Measurements from ENCODE around the gene OR51B5. TPM values are rescaled to one million over a fixed set of nuclear protein-coding genes. Genes with fewer than 3 reads are reported as not detected.
"Not testable (repeated sequence)": the region's sequence is repeated elsewhere in the genome, so short reads cannot be mapped to it uniquely, and the experiment has no call there.

The OR51B5 gene

DNA sequence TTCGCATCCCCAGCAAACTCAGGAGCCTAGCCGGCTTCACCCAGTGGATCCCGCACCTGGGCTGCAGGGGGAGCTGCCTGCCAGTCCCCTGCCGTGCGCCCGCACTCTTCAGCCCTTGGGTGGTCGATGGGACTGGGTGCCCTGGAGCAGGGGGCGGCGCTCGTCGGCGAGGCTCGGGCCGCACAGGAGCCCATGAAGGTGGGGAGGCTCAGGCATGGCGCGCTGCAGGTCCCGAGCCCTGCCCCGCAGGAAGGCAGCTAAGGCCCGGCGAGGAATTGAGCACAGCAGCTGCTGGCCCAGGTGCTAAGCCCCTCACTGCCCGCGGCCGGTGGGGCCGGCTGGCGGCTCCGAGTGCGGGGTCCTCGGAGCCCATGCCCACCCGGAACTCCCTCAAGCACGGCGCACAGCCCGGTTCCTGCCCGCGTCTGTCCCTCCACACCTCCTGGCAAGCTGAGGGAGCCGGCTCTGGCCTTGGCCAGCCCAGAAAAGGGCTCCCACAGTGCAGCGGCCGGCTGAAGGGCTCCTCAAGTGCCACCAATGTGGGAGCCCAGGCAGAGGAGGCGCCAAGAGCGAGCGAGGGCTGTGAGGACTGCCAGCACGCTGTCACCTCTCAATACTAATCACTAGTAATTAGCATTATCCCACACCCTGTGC, 48.9 kb downstream of the OR51B5 start:
- H3K4ac ChIP-seq (ENCODE audit: low read depth, low read length); H4K5ac ChIP-seq (ENCODE audit: low read length); H3K4me1 ChIP-seq (ENCODE audit: control insufficient read depth, low read depth, low read length); H3K36me3 ChIP-seq (ENCODE audit: control insufficient read depth, insufficient read depth, low read length); H4K8ac ChIP-seq (ENCODE audit: low read depth, low read length); H3K23ac ChIP-seq (ENCODE audit: low read length); H3K79me1 ChIP-seq (ENCODE audit: low read length); H3K9ac ChIP-seq (ENCODE audit: low read length); H3K4me3 ChIP-seq (ENCODE audit: low read length); H3K56ac ChIP-seq (ENCODE audit: low read length); DNase-seq; H2BK120ac ChIP-seq (ENCODE audit: low read depth, low read length); H3K27ac ChIP-seq (ENCODE audit: low read depth, low read length); H3K79me2 ChIP-seq (ENCODE audit: control insufficient read depth, insufficient read depth, low read length); H2BK15ac ChIP-seq (replicated peaks; ENCODE audit: low read depth); H2AK5ac ChIP-seq (ENCODE audit: low read length); H3K4me2 ChIP-seq (ENCODE audit: low read length); H3K27me3 ChIP-seq (ENCODE audit: insufficient read depth, low read length, poor library complexity); H2BK5ac ChIP-seq (ENCODE audit: low read length); H3K18ac ChIP-seq (ENCODE audit: low read length): not testable (repeated sequence)
- WGBS (ENCODE audit: extremely low coverage, insufficient coverage, low lambda C conversion rate): no CpG with 5 or more reads among the region's 41 CpGs

GRCh38 chr11:5293028-5293427, 50.3 kb downstream of the OR51B5 start:
- no peaks in the 10 kb centered on the region for H3K36me3 ChIP-seq (ENCODE audit: control insufficient read depth, insufficient read depth, low read length)
- H3K79me1 ChIP-seq (ENCODE audit: low read length): no peaks in the 10 kb centered on the region
- no peak overlapping the region for H2BK15ac ChIP-seq (replicated peaks; ENCODE audit: low read depth)
- no peak overlapping the region for H2AK5ac ChIP-seq (ENCODE audit: low read length)
- no peak overlapping the region for H3K27ac ChIP-seq (ENCODE audit: low read depth, low read length)
- no peak overlapping the region for H3K9ac ChIP-seq (ENCODE audit: low read length)
- H4K5ac ChIP-seq (ENCODE audit: low read length): no peak overlapping the region
- no peak overlapping the region for H3K4me2 ChIP-seq (ENCODE audit: low read length)
- no peak overlapping the region for H3K18ac ChIP-seq (ENCODE audit: low read length)
- no peak overlapping the region for H2BK5ac ChIP-seq (ENCODE audit: low read length)
- H3K4ac ChIP-seq (ENCODE audit: low read depth, low read length): no peak overlapping the region
- H3K56ac ChIP-seq (ENCODE audit: low read length): no peak overlapping the region
- no peak for DNase-seq
- no peaks in the 10 kb centered on the region for H3K27me3 ChIP-seq (ENCODE audit: insufficient read depth, low read length, poor library complexity)
- no peak overlapping the region for H4K8ac ChIP-seq (ENCODE audit: low read depth, low read length)
- H2BK120ac ChIP-seq (ENCODE audit: low read depth, low read length): no peak overlapping the region
- no peak overlapping the region for H3K4me3 ChIP-seq (ENCODE audit: low read length)
- no CpG with 5 or more reads among the region's 8 CpGs for WGBS (ENCODE audit: extremely low coverage, insufficient coverage, low lambda C conversion rate)
- no peak overlapping the region for H3K23ac ChIP-seq (ENCODE audit: low read length)
- no peaks in the 10 kb centered on the region for H3K4me1 ChIP-seq (ENCODE audit: control insufficient read depth, low read depth, low read length)
- no peaks in the 10 kb centered on the region for H3K79me2 ChIP-seq (ENCODE audit: control insufficient read depth, insufficient read depth, low read length)

Small RNAs within 50 kb of the gene (small RNA-seq; reads per million reads assigned to genes)
- gene AC104389.3 (ENCODE audit: insufficient read depth): not detected
